TTC549 (cell line): ENCODE results near the gene MROH2A.
"Not testable (repeated sequence)": the region's sequence is repeated elsewhere in the genome, so short reads cannot be mapped to it uniquely, and the experiment has no call there.

ENCODE experiments used
- FAIRE-seq: peaks from 2 replicates; lab custom pipeline; 2012; peaks lifted over from hg19 to GRCh38; lab: Jason Lieb, UNC

The MROH2A gene, protein sequence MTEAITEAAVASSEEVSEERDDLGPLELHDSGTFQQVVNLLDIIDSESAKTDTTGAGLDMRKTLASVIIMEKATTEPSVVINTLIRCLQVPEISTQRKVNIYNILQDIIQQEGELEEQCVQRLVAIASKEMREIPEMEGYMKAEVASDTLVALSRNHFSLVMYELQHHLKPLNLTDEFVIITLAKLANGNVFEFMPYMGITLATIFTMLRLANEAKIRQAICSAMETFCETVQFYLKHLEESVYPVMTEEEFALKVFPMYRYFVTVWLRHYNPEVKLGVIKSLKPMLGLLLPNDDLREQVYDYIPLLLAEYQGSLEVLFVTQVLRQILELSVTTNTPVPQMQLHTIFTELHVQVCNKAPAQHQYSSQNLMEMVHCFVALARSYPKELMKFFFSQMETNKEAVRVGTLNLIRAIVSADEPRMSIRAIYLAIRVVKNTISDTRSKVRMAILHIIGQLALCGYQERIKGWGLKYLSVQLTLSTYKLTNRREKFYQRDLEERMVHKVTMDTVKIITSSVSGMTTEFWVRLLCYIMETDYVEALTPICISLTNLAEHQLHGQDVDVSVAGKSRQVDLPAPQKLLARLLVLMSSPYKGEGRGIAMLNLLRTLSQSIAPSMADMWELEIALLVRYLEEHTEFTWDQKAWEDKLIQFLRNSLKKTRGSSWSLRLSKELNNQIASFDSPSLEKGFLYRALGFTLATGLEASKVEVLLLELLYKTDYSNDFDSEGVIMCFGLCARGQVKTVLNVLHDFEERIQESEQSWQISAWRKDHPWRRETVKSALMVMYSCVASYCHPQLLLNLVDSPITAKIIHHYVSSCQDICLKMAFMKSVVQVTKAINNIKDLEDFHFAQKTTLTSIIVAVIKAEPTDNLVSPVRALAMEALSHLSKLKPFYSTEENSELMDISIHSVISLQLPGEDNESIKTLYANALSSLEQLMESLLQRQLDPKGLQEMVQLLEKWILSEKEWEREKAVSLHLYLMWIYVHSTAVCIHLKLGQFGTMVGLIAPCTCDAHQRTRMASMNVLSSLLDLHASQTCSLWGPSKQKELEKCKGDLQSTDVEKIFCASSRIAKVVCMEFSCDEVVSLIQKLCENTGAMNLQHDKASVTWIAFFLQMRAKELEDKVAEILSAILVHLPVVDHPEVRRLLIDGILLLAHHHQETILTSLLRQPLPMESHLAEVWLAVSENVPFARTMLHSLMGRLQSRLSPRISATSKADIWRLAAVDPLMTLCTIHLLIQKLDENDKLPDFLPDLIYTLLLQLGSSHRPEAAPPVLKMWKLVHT (N-terminal part only)

DNA sequence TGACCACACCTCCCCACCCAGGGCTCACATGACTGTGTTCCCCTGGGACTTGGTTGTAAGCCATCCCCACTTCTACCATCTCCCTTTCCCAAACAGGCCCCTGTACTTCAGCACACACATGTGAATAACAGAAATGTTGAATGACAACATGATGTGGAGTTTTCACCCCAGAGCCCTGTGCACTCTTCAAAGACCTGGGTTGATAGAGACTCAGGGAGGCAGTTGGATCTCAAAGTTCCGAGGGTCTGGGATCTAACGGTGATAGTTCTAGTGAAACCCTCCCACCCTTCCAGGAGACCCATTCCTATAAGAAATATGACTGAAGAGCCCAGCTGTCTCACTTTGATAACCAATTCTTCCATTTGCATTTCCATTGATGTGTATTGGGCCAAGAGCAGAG is at the start of gene MROH2A:
Gene MROH2A (plus strand): TSS at position 301 of the 400 bp plus-strand sequence. CDS start 1,029 bp downstream, outside the sequence.
- FAIRE-seq, result no peak

DNA sequence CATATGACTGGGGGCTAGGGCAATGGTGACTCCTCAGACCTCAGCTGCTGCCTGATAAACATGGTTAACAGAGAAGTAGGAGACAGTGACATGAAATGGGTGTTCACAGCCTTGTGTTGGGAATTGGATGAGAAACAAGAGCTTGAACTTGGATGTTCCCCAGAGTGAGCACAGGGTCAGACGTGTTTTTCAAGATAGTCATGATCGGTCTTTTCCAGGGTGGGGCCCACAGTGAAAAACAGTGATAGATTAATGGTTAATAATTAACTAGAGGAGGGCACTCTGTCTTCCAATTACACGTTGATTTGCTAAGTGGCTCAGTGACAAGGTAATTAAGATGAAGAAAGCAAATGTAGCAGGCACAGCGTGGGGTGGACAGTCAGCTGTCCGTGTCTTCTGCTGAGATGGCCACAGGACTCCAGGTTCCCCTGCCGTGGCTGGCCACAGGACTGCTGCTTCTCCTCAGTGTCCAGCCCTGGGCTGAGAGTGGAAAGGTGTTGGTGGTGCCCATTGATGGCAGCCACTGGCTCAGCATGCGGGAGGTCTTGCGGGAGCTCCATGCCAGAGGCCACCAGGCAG is 49.3 kb upstream of the MROH2A start, which contains the start of gene UGT1A3:
Gene UGT1A3 (plus strand): TSS at position 320 of the 579 bp plus-strand sequence. CDS start 85 bp downstream, at position 405.
- no peak for FAIRE-seq

DNA sequence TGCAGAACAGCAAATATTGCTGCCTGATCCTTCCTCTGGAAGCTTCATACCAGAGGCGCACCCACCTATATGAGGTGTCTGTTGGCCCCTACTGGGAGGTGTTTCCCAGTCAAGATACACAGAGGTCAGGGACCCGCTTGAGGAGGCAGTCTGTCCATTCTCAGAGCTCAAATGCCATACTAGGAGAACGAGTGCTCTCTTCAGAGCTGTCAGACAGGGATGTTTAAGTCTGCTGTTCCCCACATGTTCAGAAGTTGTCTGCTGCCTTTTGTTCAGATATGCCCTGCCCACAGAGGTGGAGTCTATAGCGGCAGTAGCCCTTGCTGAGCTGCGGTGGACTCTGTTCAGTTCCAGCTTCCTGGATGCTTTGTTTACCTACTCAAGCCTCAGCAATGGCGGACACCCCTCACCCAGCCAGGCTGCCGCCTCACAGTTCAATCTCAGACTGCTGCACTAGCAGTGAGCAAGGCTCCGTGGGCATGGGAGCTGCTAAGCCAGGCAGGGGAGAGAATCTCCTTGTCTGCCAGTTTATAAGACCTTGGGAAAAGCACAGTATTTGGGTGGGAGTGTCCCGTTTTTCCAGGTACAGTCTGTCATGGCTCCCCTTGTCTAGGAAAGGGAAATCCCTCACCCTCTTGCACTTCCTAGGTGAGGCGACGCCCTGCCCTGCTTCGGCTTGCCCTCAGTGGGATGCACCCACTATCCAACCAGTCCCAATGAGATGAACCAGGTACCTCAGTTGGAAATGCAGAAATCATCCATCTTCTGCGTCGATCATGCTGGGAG is 41.1 kb upstream of the MROH2A start:
- FAIRE-seq, result not testable (repeated sequence)

DNA sequence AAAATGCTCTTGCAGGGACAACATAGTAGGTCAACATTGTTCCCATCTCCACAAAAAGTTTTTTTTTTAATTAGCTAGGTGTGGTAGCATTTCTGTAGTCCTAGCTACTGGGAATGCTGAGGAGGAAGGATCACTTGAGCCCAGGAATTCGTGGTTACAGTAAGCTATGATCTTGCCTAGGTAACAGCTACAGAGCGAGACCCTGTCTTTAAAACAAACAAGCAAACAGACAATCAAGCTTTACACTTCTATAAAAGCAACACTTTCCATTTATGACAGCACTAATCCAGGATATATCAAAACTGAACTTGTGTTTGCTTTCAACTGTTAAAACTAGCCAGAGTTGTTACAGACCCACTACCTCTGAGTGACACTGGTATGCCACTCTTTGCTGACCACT is 37.3 kb upstream of the MROH2A start:
- no peak for FAIRE-seq

DNA sequence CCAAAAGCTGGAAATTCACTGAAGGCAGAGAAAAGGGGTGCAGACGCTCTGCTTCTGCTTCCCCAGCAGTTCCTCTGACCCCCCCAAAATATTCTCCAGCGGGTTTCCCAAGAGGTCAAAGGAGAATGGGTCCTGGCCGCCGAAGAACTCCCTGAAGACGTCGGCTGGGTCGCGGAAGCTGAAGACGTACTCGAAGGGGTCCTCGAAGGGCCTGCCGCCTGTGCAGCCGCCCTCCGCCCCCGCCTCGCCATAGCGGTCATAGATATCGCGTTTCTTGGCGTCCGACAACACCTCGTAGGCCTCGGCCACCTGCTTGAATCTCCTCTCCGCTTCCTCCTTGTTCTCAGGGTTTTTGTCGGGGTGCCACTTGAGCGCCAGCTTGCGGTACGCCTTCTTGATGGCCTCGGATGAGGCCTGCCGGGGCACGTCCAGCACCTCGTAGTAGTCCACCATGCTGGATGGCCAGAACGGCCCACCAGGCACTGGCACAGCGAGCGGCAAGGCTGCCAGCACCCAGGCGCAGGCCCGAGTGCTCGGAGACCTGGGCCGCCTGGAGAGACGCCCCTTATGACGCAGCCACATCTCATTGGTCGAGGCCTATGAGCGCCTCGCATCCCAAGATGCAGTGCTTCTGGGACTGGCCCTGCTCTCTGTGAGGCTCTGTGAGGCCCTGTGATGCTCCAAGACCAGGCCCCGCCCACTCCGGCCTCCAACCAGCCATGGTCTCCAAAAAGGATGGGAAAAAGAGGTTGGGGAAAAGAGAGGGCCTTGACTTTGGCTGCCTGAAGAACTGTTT is 34.5 kb upstream of the MROH2A start:
- FAIRE-seq, result no peak

DNA sequence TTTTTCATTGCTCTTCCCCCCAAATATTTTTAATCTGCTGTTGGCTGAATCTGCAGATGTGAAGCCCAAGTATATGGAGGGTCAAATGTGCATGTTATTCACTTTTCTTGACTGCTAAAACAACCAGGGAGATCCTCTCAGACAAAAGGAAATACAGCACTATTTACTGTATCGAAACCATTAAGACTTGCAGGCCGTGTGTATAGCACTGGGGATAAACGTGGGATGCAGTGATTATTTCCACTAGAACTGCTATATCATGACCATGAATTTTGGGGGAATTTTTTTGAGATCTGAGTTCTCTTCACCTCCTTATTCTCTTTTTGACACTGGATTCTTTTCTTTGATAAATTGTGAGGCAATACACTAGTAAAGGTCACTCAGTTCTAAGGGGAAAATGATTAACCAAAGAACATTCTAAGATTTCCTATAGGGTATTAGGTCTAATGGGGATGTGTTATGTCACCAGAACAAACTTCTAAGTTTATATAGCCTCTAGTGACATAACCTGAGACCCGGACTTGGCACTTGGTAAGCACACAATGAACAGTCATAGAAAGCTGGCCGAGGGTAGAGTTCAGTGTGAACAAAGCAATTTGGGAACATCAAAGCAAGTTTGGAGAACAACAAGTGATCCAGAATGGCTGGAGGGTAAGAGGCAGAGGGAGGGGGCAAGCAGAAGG is 32.9 kb upstream of the MROH2A start:
- no peak for FAIRE-seq

DNA sequence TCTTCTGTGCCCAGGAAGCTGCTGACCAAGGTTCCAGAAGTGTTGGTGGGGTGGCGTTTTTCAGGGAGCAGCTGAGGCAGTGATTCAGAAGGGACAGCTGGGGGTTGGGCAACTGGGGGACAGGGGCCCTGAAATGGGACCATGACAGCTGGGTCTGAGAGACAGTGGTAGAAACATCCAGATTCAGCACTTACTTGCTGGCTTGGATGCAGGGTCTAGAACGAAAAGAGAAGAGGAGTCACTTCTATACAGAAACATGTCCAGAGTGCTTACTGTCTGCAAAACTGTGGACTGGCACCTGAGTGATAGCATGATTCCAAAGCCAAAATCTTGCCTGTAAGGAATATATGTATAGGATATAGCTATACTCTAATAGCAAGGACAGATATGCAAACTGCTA is 32.3 kb upstream of the MROH2A start:
- not testable (repeated sequence) for FAIRE-seq

DNA sequence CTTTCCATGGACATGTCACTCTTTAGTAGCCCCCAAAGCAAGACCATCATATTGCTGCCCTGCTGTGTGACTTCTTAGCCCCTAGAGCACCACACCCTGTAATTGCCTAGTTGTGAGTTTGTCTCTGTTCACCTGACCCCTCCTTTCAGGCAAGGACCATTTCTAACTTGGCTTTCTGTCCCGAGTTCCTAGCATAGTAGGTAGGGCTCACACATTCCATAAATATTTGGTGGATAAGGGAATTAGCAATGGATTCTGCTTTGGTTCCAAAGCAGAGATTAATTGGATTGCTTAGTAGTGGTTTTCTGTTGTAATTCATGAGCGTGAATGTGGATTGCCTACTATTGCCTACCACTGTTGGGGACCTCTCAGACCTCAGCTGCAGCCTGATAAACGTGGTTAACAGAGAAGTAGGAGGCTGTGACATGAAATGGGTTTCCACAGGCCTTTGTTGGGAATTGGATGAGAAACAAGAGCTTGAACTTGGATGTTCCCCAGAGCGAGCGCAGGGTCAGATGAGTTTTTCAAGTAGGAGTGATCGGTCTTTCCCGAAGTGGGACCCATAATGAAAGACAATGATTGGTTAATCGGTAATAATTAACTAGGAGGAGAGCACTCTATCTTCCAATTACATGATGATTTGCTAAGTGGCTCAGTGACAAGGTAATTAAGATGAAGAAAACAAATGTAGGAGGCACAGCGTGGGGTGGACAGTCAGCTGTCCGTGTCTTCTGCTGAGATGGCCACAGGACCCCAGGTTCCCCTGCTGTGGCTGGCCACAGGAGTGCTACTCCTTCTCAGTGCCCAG is 31.5 kb upstream of the MROH2A start:
- no peak for FAIRE-seq

DNA sequence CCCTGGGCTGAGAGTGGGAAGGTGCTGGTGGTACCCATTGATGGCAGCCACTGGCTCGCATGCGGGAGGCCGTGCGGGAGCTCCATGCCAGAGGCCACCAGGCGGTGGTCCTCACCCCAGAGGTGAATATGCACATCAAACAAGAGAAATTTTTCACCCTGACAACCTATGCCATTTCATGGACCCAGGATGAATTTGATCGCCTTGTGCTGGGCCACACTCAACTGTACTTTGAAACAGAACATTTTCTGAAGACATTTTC is 30.9 kb upstream of the MROH2A start:
- no peak for FAIRE-seq

DNA sequence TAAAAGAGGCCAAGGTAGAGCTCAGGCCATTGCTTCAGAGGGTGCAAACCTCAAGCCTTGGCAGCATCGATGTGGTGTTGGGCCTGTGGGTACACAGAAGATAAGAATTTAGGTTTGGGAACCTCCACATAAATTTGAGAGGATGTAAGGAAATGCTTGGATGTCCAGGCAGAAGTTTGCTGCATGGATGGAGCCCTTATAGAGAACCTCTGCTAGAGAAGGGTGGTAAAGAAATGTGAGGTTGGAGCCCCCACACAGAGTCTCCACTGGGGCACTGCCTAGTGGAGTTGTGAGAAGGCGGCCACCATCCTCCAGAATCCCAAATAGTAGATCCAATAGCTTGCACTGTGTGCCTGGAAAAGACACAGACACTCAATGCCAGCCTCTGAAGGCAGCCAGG is 27.4 kb upstream of the MROH2A start:
- not testable (repeated sequence) for FAIRE-seq

DNA sequence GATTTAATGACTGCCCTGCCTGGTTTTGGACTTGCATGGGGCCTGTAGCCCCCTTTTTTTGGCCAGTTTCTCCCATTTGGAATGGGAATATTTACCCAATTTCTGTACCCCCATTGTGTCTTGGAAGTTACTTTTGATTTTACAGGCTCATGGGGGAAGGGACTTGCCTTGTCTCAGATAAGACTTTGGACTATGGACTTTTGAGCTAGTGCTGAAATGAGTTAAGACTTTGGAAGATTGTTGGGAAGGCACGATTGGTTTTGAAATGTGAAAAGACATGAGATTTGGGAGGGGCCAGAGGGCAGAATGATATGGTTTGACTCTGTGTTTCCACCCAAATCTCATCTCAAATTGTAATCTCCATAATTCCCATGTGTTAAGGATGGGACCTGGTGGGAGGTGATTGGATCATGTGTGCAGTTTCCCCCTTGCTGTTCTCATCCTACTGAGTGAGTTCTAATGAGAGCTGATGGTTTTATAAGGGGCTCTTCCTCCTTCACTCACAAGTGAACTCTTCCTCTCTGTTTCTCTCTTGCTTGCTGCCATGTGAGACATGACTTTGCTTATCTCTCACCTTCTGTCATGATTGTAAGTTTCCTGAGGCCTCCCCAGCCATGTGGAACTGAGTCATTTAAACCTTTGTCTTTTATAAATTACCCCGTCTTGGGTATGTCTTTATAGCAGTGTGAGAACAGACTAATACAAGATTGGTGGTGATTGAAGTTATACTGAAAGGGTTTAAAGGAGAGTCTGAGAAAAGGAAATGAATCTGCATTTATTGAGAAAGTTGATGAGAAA is 26.7 kb upstream of the MROH2A start:
- not testable (repeated sequence) for FAIRE-seq

DNA sequence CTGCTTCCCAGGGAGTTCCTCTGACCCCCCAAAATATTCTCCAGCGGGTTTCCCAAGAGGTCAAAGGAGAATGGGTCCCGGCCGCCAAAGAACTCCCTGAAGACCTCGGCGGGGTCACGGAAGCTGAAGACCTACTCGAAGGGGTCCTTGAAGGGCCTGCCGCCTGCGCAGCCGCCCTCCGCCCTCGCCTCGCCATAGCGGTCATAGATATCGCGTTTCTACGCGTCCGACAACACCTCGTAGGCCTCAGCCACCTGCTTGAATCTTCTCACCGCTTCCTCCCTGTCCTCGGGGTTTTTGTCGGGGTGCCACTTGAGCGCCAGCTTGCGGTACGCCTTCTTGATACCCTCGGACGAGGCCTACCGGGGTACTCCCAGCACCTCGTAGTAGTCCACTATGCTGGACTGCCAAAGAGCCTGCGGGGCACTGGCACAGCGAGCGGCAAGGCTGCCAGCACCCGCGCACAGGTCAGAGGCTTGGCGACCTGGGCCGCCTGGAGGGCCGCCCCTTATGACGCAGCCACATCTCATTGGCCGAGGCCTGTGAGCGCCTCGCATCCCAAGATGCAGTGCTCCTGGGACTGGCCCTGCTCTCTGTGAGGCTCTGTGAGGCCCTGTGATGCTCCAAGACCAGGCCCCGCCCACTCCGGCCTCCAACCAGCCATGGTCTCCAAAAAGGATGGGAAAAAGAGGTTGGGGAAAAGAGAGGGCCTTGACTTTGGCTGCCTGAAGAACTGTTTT is 23.1 kb upstream of the MROH2A start:
- no peak for FAIRE-seq

DNA sequence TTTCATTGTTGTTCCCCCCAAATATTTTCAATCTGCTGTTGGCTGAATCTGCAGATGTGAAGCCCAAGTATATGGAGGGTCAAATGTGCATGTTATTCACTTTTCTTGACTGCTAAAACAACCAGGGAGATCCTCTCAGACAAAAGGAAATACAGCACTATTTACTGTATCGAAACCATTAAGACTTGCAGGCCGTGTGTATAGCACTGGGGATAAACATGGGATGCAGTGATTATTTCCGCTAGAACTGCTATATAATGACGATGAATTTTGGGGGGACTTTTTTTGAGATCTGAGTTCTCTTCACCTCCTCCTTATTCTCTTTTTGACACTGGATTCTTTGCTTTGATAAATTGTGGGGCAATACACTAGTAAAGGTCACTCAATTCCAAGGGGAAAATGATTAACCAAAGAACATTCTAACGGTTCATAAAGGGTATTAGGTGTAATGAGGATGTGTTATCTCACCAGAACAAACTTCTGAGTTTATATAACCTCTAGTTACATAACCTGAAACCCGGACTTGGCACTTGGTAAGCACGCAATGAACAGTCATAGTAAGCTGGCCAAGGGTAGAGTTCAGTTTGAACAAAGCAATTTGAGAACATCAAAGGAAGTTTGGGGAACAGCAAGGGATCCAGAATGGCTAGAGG is 21.6 kb upstream of the MROH2A start:
- FAIRE-seq, result no peak

DNA sequence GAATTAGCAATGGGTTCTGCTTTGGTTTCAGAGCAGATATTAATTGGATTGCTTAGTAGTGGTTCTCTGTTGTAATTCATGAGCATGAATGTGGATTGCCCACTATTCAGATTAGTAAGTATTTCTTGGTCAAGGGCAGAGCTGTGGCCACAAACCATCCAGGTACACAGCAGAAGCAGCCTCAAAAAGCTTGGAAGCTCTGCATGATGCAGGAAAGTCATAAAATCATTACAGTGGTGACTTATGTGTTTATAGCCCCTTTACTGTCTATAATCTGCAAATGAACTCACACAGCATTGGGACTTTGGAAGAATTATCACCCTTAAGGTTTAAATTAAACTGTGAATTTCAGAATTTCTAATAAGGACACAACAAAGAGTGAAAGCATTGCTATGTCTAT is 20.0 kb upstream of the MROH2A start:
- FAIRE-seq, result no peak

DNA sequence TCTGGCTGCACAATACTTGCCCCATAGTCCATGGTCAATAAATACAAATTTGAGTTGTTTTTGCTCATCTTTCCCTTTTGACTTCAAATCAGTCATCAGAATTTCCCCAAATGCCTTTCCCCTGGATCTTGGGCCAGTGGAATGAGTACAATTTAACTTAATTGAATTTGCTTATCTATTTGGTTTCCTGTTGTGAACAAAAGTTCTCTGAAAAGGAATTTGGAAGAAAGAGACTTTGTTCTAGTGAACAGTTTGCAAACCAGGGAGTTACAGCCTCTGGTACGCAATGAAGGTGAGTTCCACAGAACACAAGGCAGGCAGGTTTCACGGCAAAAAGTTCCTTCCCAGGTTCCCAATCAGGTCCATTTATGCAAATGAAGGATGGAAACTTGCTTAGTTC is 19.3 kb upstream of the MROH2A start:
- FAIRE-seq, result no peak

DNA sequence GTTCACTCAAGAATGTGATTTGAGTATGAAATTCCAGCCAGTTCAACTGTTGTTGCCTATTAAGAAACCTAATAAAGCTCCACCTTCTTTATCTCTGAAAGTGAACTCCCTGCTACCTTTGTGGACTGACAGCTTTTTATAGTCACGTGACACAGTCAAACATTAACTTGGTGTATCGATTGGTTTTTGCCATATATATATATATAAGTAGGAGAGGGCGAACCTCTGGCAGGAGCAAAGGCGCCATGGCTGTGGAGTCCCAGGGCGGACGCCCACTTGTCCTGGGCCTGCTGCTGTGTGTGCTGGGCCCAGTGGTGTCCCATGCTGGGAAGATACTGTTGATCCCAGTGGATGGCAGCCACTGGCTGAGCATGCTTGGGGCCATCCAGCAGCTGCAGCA is 18.1 kb upstream of the MROH2A start, which contains the start of gene UGT1A1:
Gene UGT1A1 (plus strand): TSS at position 228 of the 400 bp plus-strand sequence. CDS start 18 bp downstream, at position 246.
- no peak for FAIRE-seq
